CD4-positive, CD25-positive, alpha-beta regulatory T cell (primary cell): ENCODE measurements around the gene TRAF3. TPM values are rescaled to one million over a fixed set of nuclear protein-coding genes. Genes with fewer than 3 reads are reported as not detected.
A peak's percentile ranks its signal among the peaks of the same experiment; 100 is the strongest.

ENCODE experiments used
- ATAC-seq, 2 donors: fragments of 150-1000 bp; cut with Tn5 transposase; one replicate each; pipeline ENCODE4 v1.10.0; 2021; ENCODE audit warnings: low read depth in 2 of 2, moderate number of reproducible peaks in 2 of 2, moderate library complexity in 1 of 2
- DNase-seq, 3 donors: peaks; one replicate each; pipeline versions ENCODE4 v3.0.0 to v3.0.0-alpha.2; 2012 to 2022; ENCODE audit warnings: mixed read lengths in 1 of 3
- H3K27ac ChIP-seq: one replicate; pipeline ENCODE4 v1.7.0; 2013; ENCODE audit warnings: mild to moderate bottlenecking, low read length; ENCODE audit not compliant: insufficient read depth, poor library complexity, severe bottlenecking
- H3K27me3 ChIP-seq: one replicate; pipeline ENCODE4 v1.7.0; 2013; ENCODE audit warnings: low read length; ENCODE audit not compliant: control insufficient read depth, insufficient read depth
- H3K36me3 ChIP-seq: one replicate; pipeline ENCODE4 v1.7.0; 2013; ENCODE audit warnings: mild to moderate bottlenecking, low read length, moderate library complexity; ENCODE audit not compliant: control insufficient read depth, insufficient read depth
- H3K4me1 ChIP-seq: 2 replicates; pipeline ENCODE4 v1.7.0; 2013; ENCODE audit warnings: mild to moderate bottlenecking, low read length; ENCODE audit not compliant: insufficient read depth, control insufficient read depth, poor library complexity, severe bottlenecking
- H3K4me3 ChIP-seq: one replicate; pipeline ENCODE4 v1.7.0; 2013; ENCODE audit warnings: low read depth, mild to moderate bottlenecking, low read length, moderate library complexity
- H3K9me3 ChIP-seq, 2 experiments: 1 replicate in 1 of 2; 2 replicates in 1 of 2; pipeline ENCODE4 v1.7.0; 2013; ENCODE audit warnings: low read length in 2 of 2, mild to moderate bottlenecking in 1 of 2, moderate library complexity in 1 of 2; ENCODE audit not compliant: control insufficient read depth in 2 of 2
- H3K27ac Mint-ChIP-seq, 3 donors: one replicate each; pipeline ENCODE4 v1.8.0; 2020 to 2022; ENCODE audit warnings: mild to moderate bottlenecking in 3 of 3, mixed read lengths in 3 of 3, moderate library complexity in 2 of 3
- H3K27me3 Mint-ChIP-seq: one replicate; pipeline ENCODE4 v1.8.0; 2022; ENCODE audit warnings: mild to moderate bottlenecking, mixed read lengths
- H3K36me3 Mint-ChIP-seq: one replicate; pipeline ENCODE4 v1.8.0; 2020; ENCODE audit warnings: mixed read lengths
- H3K4me1 Mint-ChIP-seq, 4 donors: one replicate each; pipeline ENCODE4 v1.8.0; 2020 to 2022; ENCODE audit warnings: mixed read lengths in 4 of 4, mild to moderate bottlenecking in 1 of 4
- H3K4me3 Mint-ChIP-seq, 4 donors: one replicate each; pipeline ENCODE4 v1.8.0; 2020 to 2022; ENCODE audit warnings: mild to moderate bottlenecking in 4 of 4, mixed read lengths in 4 of 4, moderate library complexity in 3 of 4
- H3K9me3 Mint-ChIP-seq, 7 donors: one replicate each; pipeline ENCODE4 v1.8.0; 2020 to 2022; ENCODE audit warnings: mixed read lengths in 7 of 7, mild to moderate bottlenecking in 3 of 7, moderate library complexity in 2 of 7
- polyA plus RNA-seq, 4 donors: library from polyadenylated mRNA; unstranded; fragments of 300-500 nt; fragmentation: Illumina TruSeq; gene quantifications; one replicate each; pipeline ENCODE4 v1.2.3, GENCODE V29; 2021
- total RNA-seq: library from RNA; stranded (reverse); gene quantifications from one replicate; pipeline ENCODE4 v1.2.3, GENCODE V29; 2022

The TRAF3 gene
- total and polyA plus RNA-seq, 5 donors from 2014 or later: 17.7 to 71.2 (median 22.5) TPM

DNA sequence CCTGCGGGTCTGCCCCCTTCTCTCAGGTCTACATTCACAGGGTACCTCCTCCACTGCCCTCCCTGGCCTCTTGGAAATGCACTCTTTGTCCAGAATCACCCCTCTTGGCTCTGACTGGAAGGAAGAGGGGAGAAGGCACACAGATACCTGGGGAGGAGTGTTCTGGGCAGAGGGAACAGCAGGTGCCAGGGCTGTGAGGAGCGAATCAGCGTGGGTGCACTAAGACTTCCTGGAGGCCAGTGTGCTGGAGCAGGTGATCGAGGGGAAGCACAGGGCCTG is 8.3 kb upstream of the TRAF3 start:
- Histone ChIP-seq H3K4me1 (no peaks in the 10 kb centered on the region), H3K27me3 (no peaks in the 10 kb centered on the region), H3K9me3 (no peaks in the 10 kb centered on the region), H3K36me3 (no peaks in the 10 kb centered on the region), H3K4me3 (no peak overlapping the region), H3K27ac (no peak overlapping the region)
- H3K4me3 Mint-ChIP-seq: no peak overlapping the region
- H3K27me3 Mint-ChIP-seq: peaks cover 8% of the 10 kb centered on the region
- ATAC-seq: no peak
- H3K36me3 Mint-ChIP-seq: no peaks in the 10 kb centered on the region
- H3K27ac Mint-ChIP-seq: peak overlapping the region in 1 of 3 donors; percentile 78
- H3K9me3 Mint-ChIP-seq: peaks cover 0 to 2% (median 0%) of the 10 kb centered on the region in 7 donors
- H3K4me1 Mint-ChIP-seq: peaks cover 0 to 9% (median 3%) of the 10 kb centered on the region in 4 donors
- DNase-seq: no peak

DNA sequence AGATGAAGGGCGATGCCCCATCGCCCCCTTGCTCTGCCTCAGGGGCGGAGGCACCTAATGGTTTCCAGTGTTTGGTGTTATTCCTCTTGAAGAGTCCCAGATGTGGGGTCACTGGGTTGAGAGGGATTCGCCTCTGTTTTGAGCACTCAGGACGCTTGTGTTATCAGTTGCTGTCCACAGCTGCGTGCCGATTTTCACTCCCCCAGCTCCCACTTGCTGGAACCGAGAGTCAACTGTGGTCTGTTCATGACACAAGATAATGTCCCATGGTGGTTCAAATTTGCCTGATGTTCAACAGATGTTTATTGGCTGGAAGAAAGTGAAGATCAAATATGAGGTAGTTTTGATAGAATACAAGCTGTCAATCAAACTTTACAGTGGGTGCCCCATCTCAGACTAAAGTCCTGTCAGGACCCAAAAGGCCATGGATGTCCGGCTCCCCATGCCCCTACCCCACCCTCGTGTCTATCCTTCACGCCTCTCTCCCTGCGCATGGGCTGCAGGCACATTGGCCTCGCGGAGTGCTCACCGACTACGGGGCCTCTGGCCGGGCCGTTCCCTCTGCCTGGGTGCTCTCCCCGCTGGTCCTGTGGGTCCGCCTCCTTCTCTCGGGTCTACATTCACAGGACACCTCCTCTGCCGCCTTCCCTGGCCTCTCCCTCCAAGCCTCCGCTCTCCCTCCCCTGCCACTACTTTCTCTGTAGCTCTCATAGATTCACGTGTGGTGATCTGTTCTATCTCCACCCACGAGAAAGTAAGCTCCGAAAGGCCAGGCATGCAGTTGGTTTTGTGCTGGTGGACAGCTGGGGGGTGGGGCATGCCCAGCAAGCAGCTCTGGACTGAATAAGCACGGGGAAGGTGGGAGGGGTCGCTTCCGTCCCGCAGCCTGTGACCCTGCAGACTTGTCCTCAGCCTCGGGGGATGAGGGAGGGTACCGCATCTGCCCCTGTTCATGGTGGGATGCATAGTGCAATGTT is 6.8 kb upstream of the TRAF3 start:
- Mint-ChIP-seq H3K4me1 (peaks cover 4 to 18% (median 10%) of the 10 kb centered on the region in 4 donors), H3K36me3 (no peaks in the 10 kb centered on the region), H3K9me3 (peaks cover 0 to 2% (median 0%) of the 10 kb centered on the region in 7 donors), H3K4me3 (no peak overlapping the region), H3K27ac (no peak overlapping the region), H3K27me3 (peaks cover 9% of the 10 kb centered on the region)
- peaks cover 10% of the 10 kb centered on the region for H3K4me1 ChIP-seq
- DNase-seq: no peak
- no peak for ATAC-seq
- no peak overlapping the region for H3K27ac ChIP-seq
- no peak overlapping the region for H3K4me3 ChIP-seq
- no peaks in the 10 kb centered on the region for H3K27me3 ChIP-seq
- no peaks in the 10 kb centered on the region for H3K36me3 ChIP-seq
- no peaks in the 10 kb centered on the region for H3K9me3 ChIP-seq

DNA sequence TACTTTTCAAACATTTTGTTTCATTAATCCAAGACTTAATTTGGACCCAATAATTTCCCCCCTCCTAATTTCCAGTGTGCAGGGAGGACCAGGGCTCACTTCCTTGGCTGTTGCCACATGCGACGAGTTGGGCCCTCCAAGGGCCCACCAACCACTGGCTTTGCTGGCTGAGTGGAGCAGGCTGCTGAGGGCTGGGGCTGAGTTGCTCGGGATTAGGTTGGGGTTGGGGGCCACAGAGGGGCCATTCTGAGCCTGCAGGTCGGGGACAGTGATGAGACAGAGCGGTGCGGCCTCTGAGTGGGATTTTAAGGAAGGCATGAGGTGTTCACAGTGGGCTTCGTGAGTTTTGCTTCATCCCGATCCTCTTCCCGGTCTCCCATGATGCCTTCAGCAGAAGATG is 6.1 kb upstream of the TRAF3 start:
- peaks cover 10% of the 10 kb centered on the region for H3K4me1 ChIP-seq
- no peaks in the 10 kb centered on the region for H3K9me3 ChIP-seq
- ATAC-seq: no peak
- H3K27me3 Mint-ChIP-seq: peaks cover 9% of the 10 kb centered on the region
- H3K4me1 Mint-ChIP-seq: peaks cover 4 to 24% (median 12%) of the 10 kb centered on the region in 4 donors
- H3K27ac Mint-ChIP-seq: no peak overlapping the region
- no peak overlapping the region for H3K4me3 Mint-ChIP-seq
- H3K36me3 ChIP-seq: no peaks in the 10 kb centered on the region
- no peaks in the 10 kb centered on the region for H3K36me3 Mint-ChIP-seq
- no peaks in the 10 kb centered on the region for H3K27me3 ChIP-seq
- no peak overlapping the region for H3K27ac ChIP-seq
- DNase-seq: no peak
- H3K4me3 ChIP-seq: no peak overlapping the region
- peaks cover 0 to 2% (median 0%) of the 10 kb centered on the region in 7 donors for H3K9me3 Mint-ChIP-seq

DNA sequence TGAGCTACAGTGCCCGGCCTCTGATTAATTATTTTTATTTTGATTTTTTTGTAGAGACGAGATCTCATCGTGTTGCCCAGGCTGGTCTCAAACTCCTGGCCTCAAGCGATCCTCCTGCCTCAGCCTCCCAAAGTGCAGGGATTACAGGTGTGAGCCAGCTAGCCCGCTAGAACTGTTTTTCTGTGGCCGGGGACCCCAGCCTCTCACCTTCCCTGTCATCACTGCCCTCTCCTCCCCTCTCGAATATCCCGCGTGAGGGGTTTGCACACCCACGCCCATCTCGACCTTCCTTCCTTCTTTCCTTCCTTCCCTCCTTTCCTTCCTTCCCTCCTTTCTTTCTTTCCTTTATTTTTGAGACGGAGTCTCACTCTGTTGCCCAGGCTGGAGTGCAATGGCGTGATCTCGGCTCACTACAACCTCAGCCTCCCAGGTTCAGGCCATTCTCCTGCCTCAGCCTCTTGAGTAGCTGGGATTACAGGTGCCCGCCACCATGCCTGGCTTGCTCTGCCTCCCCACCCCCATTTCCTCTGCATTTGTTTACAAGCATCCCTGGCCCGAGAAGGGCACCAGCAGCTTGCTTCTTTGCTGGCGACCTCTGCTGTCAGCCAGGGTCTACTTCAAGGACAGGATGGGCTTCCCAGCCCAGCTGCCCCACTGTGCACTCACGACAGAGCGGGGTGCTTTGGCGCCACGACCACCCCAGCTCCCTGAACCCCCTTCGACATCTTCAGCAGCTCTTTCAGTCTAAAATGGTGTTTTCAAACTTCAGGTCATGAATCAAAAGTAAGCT is 4.3 kb upstream of the TRAF3 start:
- DNase-seq: no peak
- no peaks in the 10 kb centered on the region for H3K9me3 ChIP-seq
- ATAC-seq: no peak
- peak overlapping the region; percentile 32 to 82 (median 39) for H3K27ac Mint-ChIP-seq
- no peak overlapping the region for H3K4me3 ChIP-seq
- H3K36me3 ChIP-seq: no peaks in the 10 kb centered on the region
- peaks cover 16% of the 10 kb centered on the region for H3K4me1 ChIP-seq
- H3K27me3 Mint-ChIP-seq: peaks cover 9% of the 10 kb centered on the region
- no peaks in the 10 kb centered on the region for H3K36me3 Mint-ChIP-seq
- H3K4me1 Mint-ChIP-seq: peaks cover 4 to 29% (median 13%) of the 10 kb centered on the region in 4 donors
- H3K27ac ChIP-seq: no peak overlapping the region
- no peaks in the 10 kb centered on the region for H3K27me3 ChIP-seq
- peaks cover 0 to 2% (median 0%) of the 10 kb centered on the region in 7 donors for H3K9me3 Mint-ChIP-seq
- peak overlapping the region in 1 of 4 donors; percentile 47 for H3K4me3 Mint-ChIP-seq

DNA sequence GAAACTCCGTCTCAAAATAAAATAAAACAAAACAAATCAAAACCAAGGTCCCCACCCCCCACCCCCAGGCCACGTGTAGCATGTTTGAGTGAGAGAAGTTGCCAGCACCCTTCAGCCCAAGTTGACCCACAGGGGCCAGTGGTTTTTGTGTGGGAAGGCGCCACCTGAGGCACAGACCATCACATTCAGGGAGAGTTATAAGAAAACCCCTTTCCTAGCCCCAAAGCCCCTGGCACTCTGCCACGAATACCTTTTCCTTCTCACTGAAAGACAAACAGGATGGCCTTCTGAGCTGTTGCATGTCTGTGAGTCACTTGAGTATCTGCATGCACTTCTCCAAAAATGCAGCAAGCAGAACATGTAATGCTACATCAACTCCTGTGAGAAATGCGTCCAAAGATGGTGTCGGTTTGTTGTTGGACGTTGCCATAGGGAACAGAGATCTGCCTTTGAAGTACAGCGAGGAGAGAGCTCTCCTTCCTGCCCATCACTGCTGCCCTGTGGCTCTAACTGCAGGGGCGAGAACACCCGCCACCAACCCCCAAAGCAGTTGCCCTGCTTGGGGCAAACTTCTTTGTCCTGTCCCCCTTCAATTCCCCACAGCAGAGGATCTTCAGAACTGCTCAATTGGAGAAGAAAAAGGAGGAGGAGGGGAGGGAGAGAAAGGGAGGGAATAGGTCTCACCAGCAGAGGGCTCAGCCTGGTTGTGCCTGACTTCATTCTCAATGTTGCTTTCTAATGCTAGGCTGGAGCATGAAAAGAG is 2.7 kb upstream of the TRAF3 start:
- peaks cover 27% of the 10 kb centered on the region for H3K4me1 ChIP-seq
- H3K4me3 Mint-ChIP-seq: peak overlapping the region; percentile 34 to 76 (median 60)
- no peaks in the 10 kb centered on the region for H3K9me3 ChIP-seq

DNA sequence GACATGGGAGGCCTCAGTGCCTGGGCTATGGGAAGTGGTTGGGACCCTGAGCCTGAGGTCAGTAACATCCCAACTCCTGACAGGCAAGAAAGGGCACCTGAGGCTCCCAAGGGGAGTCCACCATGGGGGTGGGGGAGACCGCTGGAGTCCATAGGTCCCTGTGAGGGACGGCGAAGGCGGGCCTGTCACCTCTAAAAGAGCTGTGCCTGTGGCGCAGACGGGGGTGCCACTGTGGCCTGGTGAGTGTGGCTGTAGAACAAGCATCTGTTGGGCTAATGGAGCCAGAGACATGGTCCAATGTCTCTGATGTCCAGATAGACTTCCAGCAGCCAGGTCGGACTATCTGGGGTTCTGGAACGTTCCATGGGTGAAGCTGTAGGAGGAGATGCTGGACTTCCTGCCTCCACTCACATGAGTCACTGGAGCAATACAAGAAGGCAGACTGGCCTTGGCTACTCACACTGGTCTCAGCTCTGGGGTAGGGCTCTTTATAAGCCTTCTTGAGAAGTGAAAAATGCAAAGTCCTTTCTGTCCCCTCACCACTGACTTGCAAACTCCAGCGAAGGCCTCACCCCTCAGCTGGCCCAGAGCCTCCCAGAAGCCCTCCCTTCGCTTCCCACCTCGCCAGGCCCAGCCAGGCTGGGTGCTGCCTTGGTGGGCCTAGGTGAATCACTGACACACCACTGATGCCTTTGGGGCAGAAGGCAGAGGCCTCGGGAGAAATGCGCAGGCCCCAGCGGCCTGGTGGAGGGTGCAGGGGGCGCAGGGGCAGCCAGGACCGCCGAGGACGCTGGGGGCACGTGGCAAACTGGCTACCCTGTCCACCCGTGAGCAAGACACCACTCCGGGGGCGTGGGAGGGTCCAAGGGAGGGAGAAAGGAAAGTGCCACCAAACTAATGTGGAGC is 1.1 kb upstream of the TRAF3 start:
- Mint-ChIP-seq H3K36me3 (peaks cover 8% of the 10 kb centered on the region), H3K9me3 (peaks cover 0 to 2% (median 0%) of the 10 kb centered on the region in 7 donors), H3K4me1 (peaks cover 19 to 56% (median 37%) of the 10 kb centered on the region in 4 donors), H3K27ac (peak overlapping the region; percentile 81 to 94 (median 92)), H3K4me3 (peak overlapping the region; percentile 81 to 95 (median 84)), H3K27me3 (peaks cover 9% of the 10 kb centered on the region)
- H3K4me3 ChIP-seq: no peak overlapping the region
- peaks cover 43% of the 10 kb centered on the region for H3K4me1 ChIP-seq
- ATAC-seq (no peak), DNase-seq (peak in 1 of 3 donors; percentile 28)
- H3K9me3 ChIP-seq: no peaks in the 10 kb centered on the region
- no peaks in the 10 kb centered on the region for H3K27me3 ChIP-seq
- H3K27ac ChIP-seq: peak overlapping the region; percentile 91
- no peaks in the 10 kb centered on the region for H3K36me3 ChIP-seq

More for the DNA sequence above, 2.7 kb upstream of the TRAF3 start:
- Histone ChIP-seq H3K36me3 (no peaks in the 10 kb centered on the region), H3K27me3 (no peaks in the 10 kb centered on the region), H3K27ac (peak overlapping the region; percentile 91), H3K4me3 (peak overlapping the region; percentile 24)
- Mint-ChIP-seq H3K27me3 (peaks cover 8% of the 10 kb centered on the region), H3K4me1 (peaks cover 13 to 42% (median 24%) of the 10 kb centered on the region in 4 donors), H3K36me3 (no peaks in the 10 kb centered on the region), H3K27ac (peak overlapping the region; percentile 85 to 93 (median 87)), H3K9me3 (peaks cover 0 to 2% (median 0%) of the 10 kb centered on the region in 7 donors)
- ATAC-seq (peak; percentile 22), DNase-seq (peak; percentile 59 to 76 (median 75))
